ENCODE data around the gene GATA3. TPM values are rescaled to one million over a fixed set of nuclear protein-coding genes. Genes with fewer than 3 reads are reported as not detected.

The GATA3 gene
- total RNA-seq, 1 experiment from 2014 or later = 1.4 TPM

DNA sequence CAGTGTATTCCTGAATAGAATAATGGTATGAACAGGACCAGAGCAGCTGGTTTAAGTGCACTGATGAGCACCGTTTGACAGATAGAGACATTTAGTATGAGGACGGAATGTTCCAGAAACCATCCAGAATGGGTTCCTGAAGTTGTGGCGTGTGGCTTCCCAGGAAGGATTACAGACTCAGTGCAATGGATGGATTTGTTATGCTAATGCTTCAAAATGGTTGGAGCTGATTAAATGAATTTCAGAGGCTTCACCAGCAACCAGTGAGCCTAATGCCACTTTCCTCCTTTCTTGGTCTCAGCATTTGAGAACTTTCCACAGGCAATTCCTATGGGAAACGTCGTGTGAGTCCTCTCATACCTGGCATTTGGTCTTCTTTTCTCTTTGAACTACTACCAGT, 9.9 kb downstream of the GATA3 start:
- DNase-seq (ENCODE audit: low read depth) = no peak

DNA sequence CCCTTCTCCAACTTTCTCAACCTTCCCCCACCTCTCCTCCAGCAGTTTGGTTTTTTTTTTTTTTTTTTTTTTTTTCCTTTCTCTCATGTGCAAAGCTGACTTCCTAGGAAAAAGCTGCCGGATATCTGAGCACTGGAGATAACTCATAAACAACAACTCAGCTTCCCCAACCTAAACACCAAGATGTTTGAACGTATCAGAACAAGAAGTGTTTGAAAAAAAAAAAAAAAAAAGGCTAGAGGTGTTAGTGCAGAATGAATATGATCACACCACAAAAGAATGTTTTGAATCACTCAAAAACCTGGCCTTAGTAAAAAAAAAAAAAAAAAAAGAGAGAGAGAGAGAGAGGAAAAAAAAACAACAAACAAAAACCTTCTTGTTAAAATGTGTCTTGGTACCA, 11.2 kb downstream of the GATA3 start:
- no peak for DNase-seq (ENCODE audit: low read depth)

DNA sequence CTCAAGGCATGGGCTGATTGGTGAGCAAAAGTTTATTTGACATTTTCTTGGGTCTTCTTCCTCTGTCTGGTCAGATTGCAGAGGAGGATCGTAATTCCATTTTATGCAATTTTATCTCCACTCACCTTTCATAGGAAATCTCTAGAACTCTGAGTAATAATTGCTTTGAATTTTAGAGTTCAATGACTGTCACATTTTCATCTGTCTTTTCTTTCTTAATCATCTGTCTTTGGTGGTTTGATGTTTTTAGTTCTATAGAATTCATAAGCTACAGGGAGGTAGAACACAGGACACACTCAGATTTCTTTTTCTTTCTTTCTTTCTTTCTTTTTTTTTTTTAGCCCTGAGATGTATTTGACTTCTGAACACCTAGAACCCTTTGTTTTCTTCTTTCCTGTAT, 11.6 kb downstream of the GATA3 start:
- no peak for DNase-seq (ENCODE audit: low read depth)

DNA sequence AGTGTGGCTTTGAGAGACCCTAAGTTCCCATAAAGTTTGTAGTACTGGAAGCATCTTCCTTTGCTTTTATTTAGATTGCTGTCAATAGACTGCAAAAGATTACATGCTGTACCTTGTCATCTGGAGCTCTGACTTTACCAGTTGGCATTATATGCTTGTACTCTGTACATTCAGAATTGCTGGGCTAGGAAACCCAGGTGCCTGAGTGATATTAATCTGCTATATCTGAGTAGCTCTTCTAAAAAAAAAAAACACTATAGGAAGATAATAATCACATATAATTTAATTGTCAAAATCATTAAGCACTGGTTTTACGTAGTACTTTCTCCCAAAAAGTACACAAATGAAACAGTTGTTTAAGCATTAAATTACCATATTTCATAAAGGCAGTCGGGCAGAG, 12.3 kb downstream of the GATA3 start:
- DNase-seq (ENCODE audit: low read depth) = no peak

DNA sequence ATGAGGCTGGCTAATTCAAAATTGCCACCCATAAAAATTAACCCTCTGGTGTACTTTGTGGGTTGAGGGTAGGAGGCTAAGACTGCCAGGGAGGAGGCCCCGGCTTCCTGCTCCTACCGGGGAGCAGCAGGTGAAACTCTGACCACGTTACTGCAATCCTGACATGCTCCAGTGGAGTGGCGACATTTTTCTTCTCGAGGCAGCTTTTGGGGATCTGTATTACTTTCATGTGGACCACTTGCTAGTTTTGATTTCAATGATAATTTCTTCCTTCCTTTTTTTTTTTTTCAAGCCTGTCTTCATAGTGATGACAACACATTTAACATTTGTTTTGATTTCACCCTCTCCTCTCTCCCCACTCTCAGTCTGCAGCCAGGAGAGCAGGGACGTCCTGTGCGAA, 14.6 kb downstream of the GATA3 start:
- no peak for DNase-seq (ENCODE audit: low read depth)

DNA sequence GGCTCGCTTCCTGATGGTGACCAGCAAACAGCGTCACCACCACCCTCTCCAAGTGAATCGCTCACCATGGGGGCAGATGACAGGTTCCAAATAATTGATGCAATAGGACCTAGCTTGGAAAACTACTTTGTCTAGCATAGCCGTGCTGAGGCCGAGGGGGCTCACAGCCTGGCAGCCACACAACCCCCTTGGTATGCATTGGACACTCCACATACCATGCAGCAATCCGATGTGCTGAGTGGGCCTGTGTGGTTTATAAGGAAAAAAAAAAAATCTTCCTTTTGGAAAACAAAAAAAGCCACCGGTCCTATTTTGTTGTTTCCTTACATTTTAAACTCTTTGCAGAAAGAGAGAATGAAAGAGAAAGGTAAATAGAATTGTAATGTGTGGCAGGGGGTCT, 15.1 kb downstream of the GATA3 start:
- DNase-seq (ENCODE audit: low read depth) = peak; percentile 51

DNA sequence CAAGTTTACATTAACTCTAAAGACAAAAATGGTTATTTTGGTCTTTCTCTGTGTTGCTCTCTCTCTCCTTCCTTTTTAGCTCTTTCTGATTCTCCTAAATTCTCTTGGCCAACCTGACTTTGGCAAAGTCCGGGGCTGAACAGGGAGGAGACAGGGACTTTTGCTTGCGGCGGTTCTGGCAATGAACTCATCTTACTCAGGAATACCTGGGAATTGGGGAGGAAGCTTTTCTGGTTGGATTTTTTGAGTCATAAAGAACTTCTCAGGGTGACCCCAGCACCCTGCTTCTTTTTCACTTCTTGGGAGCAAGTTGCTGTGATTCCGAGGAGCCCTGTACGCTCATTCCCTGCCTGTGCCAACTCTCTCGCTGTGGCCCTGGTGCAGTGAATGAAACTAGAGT, 16.0 kb downstream of the GATA3 start:
- DNase-seq (ENCODE audit: low read depth) = no peak

DNA sequence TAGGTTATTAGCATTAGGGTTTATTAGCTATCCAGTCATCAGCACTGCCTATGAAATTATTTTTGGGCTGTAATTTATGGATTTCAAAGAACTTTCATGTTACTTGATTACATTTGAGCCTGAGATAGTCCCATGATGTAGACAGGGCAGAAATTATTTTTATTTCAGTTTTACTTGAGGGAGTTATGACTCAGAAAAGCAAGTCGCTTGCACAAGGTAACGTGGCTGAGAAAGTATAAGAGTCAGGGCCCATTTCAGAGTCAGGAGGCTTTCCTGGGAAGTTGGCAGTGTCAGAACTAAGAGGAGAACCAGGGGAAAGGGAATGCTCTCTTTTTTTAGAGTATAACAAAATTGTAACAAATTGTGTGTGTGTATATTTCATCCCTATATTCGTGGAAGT, 16.5 kb downstream of the GATA3 start:
- no peak for DNase-seq (ENCODE audit: low read depth)

DNA sequence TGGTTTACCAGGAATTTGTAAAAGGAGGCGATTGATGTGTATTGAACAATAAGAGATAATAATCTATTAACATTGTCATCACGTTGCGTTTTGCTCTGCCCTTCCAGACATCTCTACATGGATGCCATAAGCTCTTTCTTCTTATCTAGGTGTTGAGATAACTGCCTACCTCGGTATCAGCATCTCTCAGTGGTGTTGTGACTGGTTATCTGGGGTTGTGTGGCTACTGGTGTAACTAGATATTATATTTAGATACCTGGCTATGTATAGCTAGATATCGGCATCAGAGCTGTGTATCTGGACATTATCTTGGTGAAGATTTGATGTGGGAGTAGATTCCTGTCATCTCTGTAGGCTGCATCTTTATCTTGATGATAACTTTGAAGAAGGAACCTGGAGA, 17.2 kb downstream of the GATA3 start:
- no peak for DNase-seq (ENCODE audit: low read depth)

DNA sequence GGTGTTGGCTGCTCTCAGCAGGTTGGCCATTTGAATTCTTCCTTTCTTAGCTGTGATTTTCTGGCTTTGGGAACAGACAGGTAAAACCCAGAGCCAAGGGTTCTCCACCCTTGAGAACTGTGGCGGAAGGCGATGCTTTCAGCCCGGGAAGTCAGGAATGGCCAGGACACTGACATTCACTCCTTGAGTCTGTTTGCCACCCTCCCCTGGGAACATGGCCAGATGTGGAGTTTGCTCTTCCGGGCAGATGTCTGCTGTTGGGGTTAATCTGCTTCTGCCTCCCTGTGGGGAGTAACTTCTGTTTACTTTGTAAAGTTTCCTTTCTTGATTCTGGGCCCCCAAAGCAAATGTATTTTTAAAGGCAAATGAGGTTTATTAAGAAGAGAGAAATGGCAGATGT, 17.7 kb downstream of the GATA3 start:
- no peak for DNase-seq (ENCODE audit: low read depth)

DNA sequence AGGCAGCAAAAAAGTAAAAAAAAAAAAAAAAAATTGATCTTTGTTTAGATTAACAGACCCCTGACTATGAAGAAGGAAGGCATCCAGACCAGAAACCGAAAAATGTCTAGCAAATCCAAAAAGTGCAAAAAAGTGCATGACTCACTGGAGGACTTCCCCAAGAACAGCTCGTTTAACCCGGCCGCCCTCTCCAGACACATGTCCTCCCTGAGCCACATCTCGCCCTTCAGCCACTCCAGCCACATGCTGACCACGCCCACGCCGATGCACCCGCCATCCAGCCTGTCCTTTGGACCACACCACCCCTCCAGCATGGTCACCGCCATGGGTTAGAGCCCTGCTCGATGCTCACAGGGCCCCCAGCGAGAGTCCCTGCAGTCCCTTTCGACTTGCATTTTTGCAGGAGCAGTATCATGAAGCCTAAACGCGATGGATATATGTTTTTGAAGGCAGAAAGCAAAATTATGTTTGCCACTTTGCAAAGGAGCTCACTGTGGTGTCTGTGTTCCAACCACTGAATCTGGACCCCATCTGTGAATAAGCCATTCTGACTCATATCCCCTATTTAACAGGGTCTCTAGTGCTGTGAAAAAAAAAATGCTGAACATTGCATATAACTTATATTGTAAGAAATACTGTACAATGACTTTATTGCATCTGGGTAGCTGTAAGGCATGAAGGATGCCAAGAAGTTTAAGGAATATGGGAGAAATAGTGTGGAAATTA, 19.4 kb downstream of the GATA3 start:
- DNase-seq (ENCODE audit: low read depth) = peak; percentile 36

DNA sequence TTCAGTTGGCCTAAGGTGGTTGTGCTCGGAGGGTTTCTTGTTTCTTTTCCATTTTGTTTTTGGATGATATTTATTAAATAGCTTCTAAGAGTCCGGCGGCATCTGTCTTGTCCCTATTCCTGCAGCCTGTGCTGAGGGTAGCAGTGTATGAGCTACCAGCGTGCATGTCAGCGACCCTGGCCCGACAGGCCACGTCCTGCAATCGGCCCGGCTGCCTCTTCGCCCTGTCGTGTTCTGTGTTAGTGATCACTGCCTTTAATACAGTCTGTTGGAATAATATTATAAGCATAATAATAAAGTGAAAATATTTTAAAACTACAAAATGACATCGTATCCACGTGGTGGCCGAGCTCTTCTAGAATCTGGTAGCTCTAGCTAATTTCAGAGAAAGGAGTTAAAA, 20.4 kb downstream of the GATA3 start:
- no peak for DNase-seq (ENCODE audit: low read depth)

DNA sequence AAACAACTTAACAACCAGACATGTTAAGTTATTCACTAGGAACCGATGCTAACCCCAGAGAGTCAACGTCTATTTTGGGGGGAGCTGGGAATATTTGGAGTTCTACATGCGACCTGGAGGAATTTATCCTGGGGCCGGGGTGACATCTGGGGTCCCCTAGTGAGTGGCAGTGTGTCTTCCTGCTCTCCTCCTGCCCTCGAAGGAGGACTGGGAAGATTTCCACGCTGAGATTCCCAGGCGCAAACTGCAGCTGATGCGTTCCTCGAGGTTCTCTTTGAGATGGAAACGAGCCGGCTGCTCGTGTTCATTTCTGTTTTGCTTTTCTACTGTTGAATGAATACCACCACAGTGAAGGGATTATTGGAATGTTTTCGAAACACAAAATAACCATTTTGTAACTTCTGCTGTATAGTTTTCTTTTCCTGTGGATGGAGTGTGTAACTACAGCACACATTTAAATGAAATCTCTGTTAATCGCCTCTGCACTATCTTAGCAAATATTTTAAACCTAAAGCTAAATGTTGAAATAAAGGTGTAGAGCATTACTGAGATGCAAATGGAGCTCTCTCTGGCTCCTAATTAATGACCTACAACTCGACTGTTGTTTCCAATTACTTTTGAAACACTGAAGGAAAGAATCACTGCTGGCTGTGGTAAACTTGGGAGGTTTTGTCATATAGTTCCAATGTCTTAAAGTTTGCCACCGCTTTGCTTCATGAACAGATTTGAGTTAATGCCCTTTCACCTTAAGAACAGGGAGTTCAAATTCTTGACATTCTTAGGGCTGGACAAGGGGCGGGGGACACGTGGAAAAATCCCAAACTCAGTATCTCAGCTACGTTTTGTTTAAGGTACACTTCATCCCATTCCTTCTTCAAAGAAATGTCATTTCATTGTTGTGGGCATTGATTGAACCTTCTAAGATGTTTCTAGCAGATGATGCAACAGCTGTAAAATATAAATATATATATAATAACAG, 21.1 kb downstream of the GATA3 start:
- DNase-seq (ENCODE audit: low read depth) = no peak

DNA sequence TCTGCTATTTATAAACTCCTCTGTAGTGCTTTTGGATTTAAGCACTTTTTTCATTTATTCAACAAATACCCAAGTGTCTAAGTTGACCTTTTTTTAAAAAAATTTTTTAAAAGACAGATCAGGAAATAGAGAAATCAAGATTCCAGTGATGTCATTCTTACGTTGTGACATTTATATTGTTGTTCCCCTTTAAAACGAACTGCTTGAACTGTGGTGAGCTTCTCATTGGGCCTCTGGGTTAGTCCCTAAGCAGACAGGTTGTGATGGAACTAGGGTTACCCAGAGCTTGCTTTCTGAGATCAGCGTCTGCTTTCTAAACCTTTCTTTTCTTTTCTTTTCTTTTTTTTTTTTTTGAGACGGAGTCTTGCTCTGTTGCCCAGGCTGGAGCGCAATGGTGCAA, 22.4 kb downstream of the GATA3 start:
- no peak for DNase-seq (ENCODE audit: low read depth)

DNA sequence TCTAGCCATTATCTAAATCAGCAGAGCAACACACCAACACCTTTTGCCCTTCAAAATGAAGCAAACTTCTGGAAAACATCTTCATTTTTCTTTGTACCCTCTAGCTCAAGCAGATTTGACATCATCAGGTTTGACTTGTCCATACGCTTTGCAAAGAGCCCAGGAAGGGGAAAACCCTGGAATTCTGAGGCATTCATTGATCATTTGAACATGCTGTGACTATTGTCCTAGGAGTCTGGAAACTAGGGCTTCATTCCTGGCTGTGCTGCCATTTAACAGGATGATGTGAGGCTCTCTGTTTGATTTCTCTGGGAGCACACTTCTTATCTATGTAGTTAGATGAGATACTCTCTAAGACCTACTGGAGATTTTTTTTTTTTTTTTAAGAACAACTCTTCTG, 23.5 kb downstream of the GATA3 start:
- DNase-seq (ENCODE audit: low read depth) = no peak

DNA sequence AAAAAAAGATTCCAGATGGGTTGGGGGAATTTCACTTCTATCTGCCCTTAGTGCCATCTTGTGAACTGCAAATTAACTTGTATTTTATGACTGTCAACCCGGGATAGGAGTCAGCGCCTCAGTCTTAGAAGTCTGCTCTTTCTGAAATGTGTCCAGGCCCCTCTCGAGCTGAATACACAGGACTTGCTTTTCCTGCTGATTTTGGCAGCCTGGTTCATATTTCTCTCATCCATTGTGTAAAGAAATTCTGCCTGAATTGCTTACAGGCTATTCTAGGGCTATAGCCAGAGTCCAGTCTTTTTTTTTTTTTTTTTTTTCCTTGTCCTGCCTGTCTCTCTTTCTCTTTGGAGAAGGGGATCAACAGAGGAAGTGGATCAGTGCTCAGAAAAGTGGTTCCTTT, 24.6 kb downstream of the GATA3 start:
- DNase-seq (ENCODE audit: low read depth) = no peak

DNA sequence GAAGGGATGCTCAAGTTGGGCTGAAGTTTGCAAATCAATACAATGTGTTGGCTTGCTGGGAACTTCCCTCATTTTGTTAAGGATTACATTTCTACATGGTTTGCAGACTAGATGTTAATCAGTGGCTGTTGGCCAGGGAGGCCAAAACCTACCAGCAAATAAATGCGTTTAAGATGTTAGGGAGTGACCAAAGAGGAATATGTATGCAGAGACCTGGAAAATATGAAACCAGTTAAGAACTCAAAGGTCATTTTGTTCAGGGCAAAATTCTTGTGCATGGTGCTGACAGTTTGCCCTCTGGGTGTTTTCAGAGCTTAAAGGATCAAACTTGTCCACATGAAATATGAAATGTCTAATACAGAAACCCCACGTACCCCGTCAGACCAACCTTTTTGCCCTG, 30.3 kb downstream of the GATA3 start:
- DNase-seq (ENCODE audit: low read depth) = no peak

DNA sequence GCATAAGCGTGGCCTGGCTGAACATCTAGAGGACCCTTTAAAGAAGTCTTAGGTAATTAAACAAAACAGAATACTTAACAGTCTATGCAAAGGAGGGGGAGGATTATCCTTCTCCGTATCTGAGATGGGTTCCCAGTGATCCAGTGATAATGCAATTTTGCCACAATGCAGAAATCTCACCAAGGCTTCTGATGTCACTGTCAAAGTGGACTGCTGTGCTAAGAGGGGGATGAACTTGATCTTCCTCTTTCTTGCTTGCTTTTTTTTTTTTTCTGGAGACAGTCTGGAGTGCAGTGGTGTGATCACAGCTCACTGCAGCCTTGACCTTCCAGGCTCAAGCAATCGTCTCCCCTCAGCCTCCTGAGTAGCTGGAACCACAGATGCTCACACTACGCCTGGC, 30.8 kb downstream of the GATA3 start:
- DNase-seq (ENCODE audit: low read depth) = no peak

DNA sequence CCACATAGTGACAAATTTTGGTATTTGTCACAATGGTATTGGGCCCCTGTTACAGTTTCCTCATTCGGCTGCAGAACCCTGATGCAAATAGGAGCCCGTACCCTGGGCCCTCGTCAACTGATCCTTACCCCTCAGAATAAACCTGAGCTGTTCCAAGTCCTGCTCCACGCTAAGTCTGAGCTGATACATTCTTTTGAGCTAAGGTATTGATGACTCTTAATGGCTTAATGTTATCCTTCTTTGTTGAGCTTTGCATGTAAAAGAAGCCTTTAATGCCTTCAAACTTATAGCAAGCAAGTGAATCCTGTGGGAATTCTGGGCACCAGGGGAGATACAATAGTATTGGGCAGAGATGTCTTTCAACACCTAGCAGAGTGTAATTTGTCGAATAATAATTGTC, 31.8 kb downstream of the GATA3 start:
- no peak for DNase-seq (ENCODE audit: low read depth)

DNA sequence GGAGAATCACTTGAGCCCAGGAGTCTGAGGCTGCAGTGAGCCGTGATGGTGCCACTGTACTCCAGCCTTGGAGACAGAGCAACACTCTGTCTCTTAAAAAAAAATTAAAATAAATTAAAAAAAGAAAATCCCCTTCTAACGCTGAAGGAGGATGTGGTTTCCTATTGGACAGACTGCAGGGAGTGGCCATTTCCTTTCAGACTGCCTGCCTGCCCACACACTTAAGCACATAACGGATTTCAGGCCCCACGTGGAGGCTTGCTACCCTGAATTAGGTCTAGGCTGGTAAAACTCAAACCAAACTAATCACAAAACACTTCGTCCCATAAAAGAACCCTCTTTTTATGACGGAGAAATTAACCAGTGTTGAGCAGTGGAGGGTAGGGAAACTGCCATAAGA, 34.0 kb downstream of the GATA3 start:
- DNase-seq (ENCODE audit: low read depth) = peak; percentile 26

DNA sequence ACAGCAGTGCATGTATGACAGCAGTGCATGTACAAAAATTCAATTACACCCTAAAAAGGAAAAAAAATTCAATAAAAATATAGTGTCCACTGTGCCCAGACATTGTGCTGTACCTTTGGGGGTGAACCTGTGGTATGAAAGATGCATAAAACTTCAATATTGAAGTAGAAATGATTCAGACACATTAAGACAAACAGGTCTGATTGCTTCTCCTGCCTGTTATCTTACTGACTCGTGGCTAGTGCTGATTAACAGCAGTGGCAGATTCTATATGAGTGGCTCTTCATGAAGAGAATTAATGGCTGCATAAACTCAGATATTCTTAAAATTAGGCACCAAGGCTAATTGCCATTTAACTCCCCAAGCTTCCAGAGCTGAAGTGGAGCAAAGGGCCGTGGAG, 37.9 kb downstream of the GATA3 start:
- DNase-seq (ENCODE audit: low read depth) = no peak

DNA sequence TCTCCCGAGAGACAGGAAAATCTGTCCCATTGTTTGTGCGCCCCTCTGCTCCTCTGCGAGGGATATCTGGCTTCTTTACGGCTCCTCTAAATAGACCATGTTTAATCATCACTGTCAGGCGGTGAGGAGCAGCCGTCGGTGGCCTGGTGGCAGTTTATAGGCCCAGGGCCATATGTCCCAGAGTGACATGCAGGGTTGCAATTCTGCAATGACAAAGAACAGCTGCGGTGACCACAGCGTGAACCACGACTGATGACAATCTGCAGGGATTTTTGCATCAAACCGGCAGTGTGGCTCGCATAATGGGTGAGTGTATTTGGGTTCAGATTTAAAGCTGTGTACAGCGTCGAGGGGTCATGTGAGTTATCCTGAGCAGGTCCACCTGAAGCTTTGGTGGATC, 41.5 kb downstream of the GATA3 start:
- DNase-seq (ENCODE audit: low read depth) = no peak

DNA sequence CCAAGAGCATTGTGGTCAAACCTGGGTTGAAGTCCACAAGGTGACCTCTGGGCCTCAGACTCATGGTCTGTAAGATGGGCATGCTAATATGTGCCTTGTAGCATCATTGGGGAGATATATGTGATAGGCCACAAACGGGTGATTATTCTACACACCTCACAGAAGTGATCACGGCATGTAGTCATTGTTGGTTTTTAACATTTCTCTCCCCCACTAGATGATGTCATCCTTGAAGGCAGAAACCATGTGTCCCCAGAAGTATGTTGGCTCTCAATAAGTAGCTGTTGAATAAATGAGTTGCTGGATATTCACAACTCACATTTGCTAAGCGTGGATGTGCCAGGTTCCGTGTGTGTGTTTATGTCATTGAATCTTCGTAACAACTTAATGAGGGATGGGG, 42.4 kb downstream of the GATA3 start:
- no peak for DNase-seq (ENCODE audit: low read depth)

Data from Daoy (cell line).